Testis (tissue), 3 donors: ENCODE results near the gene CPSF4L. TPM values are rescaled to one million over a fixed set of nuclear protein-coding genes. Genes with fewer than 3 reads are reported as not detected.

Experiments used
- DNase-seq: peaks from one replicate; pipeline ENCODE4 v3.0.0-alpha.2; 2019
- H3K27ac ChIP-seq, 2 donors: fragments of 200-600 bp; sonication (generic); one replicate each; pipeline ENCODE4 v1.5.1; 2019
- H3K27me3 ChIP-seq: fragments of 200-600 bp; sonication (generic); one replicate; pipeline ENCODE4 v1.5.1; 2019
- H3K36me3 ChIP-seq: fragments of 200-600 bp; sonication (generic); one replicate; pipeline ENCODE4 v1.5.1; 2017; ENCODE audit warnings: low read depth; ENCODE audit errors: missing control alignments
- H3K4me1 ChIP-seq: fragments of 200-600 bp; sonication (generic); one replicate; pipeline ENCODE4 v1.5.1; 2019
- H3K4me3 ChIP-seq, 2 donors: fragments of 200-600 bp; sonication (generic); one replicate each; pipeline ENCODE4 v1.5.1; 2017 to 2019
- H3K9me3 ChIP-seq: fragments of 200-600 bp; sonication (generic); one replicate; pipeline ENCODE4 v1.5.1; 2017
- POLR2A ChIP-seq: fragments of 450-650 bp; IDR thresholded peaks from one replicate; pipeline ENCODE4 v1.6.1; 2017; ENCODE audit warnings: antibody characterized with exemption, mild to moderate bottlenecking, moderate library complexity
- WGBS, 2 donors: methylation state at CpG; one replicate each; pipeline ENCODE4 v1.1.5; 2018; 5-methylcytosine and 5-hydroxymethylcytosine counted together
- intact Hi-C: fragments of 100-400 bp; cut with DNase I; formaldehyde crosslinking; loops from one replicate; pipeline ENCODE4 v1.15.1; 2023; ENCODE audit warnings: low total_unique reads
- polyA plus RNA-seq: library from polyadenylated mRNA; stranded (reverse); fragments of 350-450 nt; fragmentation: Illumina TruSeq; extraction: RNeasy Lipid Tissue Mini Kit (QIAGEN cat#74804); gene quantifications from one replicate; pipeline ENCODE4 v1.2.3, GENCODE V29; 2014; ENCODE audit warnings: low read depth, low replicate concordance; ENCODE audit not compliant: insufficient read depth
- total RNA-seq, 2 donors: library from RNA; depleted of rRNA; stranded (reverse); fragments of >200 nt; gene quantifications; one replicate each; pipeline ENCODE4 v1.2.3, GENCODE V29; 2016
- TF ChIP-seq, protein P1 (sequence below), 3 experiments: fragments of 450-650 bp in 2 of 3; fragments of 200-600 bp in 1 of 3; sonication (generic) in 1 of 3; IDR thresholded peaks; one replicate each; pipeline ENCODE4 v1.5.1; 2016 to 2019; ENCODE audit warnings: antibody characterized with exemption in 3 of 3, mild to moderate bottlenecking in 2 of 3, moderate library complexity in 1 of 3

The CPSF4L gene
- total and polyA plus RNA-seq, 3 donors from 2014 or later = 0.79 to 0.94 TPM; not detected in 1

DNA sequence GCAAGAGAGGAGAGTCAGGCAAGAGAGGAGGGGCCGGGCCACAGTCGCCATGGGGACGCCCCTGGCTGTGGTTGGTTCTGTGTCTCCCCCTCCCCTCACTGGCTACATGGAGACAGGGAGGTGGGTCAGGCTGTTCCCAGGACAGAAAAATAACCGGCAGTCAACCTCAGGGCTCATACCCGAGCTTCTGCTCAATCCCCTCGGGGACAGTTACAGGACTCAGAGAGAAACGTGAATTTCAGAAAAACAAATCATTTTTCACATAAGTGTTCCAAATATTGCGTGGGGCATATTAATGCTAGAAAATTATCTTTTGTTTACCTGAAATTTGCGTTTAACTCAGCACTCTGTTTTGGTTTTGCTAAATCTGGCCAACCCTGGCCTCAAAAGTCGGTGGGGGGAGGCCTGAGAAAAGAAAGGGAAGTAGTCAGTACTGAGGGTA lies 22.2 kb upstream of the CPSF4L start:
- peak; percentile 84 for DNase-seq
- TF ChIP-seq, protein P1, sequence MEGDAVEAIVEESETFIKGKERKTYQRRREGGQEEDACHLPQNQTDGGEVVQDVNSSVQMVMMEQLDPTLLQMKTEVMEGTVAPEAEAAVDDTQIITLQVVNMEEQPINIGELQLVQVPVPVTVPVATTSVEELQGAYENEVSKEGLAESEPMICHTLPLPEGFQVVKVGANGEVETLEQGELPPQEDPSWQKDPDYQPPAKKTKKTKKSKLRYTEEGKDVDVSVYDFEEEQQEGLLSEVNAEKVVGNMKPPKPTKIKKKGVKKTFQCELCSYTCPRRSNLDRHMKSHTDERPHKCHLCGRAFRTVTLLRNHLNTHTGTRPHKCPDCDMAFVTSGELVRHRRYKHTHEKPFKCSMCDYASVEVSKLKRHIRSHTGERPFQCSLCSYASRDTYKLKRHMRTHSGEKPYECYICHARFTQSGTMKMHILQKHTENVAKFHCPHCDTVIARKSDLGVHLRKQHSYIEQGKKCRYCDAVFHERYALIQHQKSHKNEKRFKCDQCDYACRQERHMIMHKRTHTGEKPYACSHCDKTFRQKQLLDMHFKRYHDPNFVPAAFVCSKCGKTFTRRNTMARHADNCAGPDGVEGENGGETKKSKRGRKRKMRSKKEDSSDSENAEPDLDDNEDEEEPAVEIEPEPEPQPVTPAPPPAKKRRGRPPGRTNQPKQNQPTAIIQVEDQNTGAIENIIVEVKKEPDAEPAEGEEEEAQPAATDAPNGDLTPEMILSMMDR (IDR thresholded peaks at IDR 0.05) = no peak
- intact Hi-C loops = no loop called here

DNA sequence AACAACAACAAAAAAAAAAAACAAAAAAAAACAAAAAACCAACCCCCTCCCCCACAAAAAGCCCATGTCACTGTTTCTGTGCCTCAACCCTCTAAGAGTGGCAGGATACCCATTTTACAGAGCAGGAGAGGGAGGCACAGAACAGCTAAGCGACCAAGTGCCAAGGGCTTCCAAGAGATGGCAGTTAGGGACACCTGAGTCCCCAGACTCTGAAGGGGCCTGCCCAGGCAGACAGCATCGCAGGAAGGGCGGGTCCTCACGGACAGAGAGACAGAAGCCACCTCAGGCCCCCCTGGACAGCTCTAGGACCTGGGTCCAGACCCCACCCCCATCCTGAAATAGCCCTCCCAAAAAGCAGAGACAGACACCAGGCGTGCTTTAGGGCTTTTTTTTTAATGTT lies 21.6 kb upstream of the CPSF4L start:
- TF ChIP-seq POLR2A = no peak
- TF ChIP-seq, protein P1 (IDR thresholded peaks at IDR 0.05) = no peak
- no peak for DNase-seq
- Histone ChIP-seq H3K27me3 (no peaks in the 10 kb centered on the region), H3K4me3 (no peak overlapping the region), H3K27ac (peak overlapping the region; percentile 79 to 90), H3K36me3 (no peaks in the 10 kb centered on the region), H3K4me1 (peaks cover 80% of the 10 kb centered on the region), H3K9me3 (no peaks in the 10 kb centered on the region)
- intact Hi-C loops = no loop called here
- WGBS, 2 donors = 76 to 86% methylated on average over 5 of the region's 5 CpGs

More for the DNA sequence above, 22.2 kb upstream of the CPSF4L start:
- Histone ChIP-seq H3K27me3 (no peaks in the 10 kb centered on the region), H3K4me3 (no peak overlapping the region), H3K36me3 (no peaks in the 10 kb centered on the region), H3K27ac (peak overlapping the region; percentile 79 to 90), H3K4me1 (peaks cover 80% of the 10 kb centered on the region), H3K9me3 (no peaks in the 10 kb centered on the region)
- 25 to 33% methylated on average over 10 of the region's 10 CpGs for WGBS, 2 donors

DNA sequence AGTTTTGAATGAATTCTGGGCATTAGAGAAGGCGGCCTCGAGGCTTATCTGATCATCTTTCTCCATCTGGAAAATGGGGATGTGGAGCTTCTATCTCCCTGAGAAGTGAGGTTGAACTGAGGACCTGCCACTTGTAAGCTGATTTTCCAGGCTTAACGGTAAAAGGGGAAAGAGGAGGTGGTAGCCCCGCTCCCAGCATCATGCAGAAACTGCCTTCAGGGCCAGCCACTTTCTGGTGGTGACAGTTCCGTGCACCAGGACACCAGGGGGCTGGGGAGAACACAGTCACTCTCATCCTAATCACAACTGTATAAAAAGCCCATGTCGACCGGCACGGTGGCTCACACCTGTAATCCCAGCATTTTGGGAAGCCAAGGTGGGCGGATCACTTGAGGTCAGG lies 20.9 kb upstream of the CPSF4L start:
- Histone ChIP-seq H3K4me1 (peaks cover 80% of the 10 kb centered on the region), H3K4me3 (no peak overlapping the region), H3K36me3 (no peaks in the 10 kb centered on the region), H3K27ac (peak overlapping the region; percentile 79 to 90), H3K9me3 (no peaks in the 10 kb centered on the region), H3K27me3 (no peaks in the 10 kb centered on the region)
- TF ChIP-seq, protein P1 (IDR thresholded peaks at IDR 0.05) = no peak
- no peak for TF ChIP-seq POLR2A
- WGBS, 2 donors = 82 to 90% methylated on average over 9 of the region's 9 CpGs
- DNase-seq = no peak
- intact Hi-C loops = no loop called here

DNA sequence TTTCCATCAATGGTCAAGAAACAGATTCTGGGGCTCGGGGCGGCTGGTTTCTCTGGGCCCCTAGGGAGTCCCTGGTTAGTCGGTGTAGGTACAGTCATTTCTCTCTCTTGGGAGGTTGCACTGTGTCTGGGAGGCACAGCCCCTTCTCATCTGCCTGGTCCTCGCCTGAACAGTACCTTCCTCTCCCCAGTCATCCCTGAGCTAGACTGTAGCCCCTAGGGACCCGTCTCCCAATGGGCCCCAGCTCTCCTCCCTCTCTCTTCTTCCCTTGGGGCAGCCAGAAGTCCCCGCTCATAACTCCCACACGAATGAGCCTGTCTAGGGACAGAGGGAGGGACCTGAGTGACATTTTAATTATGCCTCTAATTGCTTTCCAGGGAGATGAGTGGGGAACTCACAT lies 20.2 kb upstream of the CPSF4L start:
- no peaks in the 10 kb centered on the region for H3K27me3 ChIP-seq
- no peak overlapping the region for H3K4me3 ChIP-seq
- H3K4me1 ChIP-seq = peaks cover 77% of the 10 kb centered on the region
- H3K27ac ChIP-seq = peak overlapping the region in 1 of 2 donors; percentile 4
- H3K9me3 ChIP-seq = no peaks in the 10 kb centered on the region
- intact Hi-C loops = no loop called here
- WGBS, 2 donors = 73 to 79% methylated on average over 7 of the region's 7 CpGs
- H3K36me3 ChIP-seq = no peaks in the 10 kb centered on the region
- no peak for TF ChIP-seq POLR2A
- TF ChIP-seq, protein P1 (IDR thresholded peaks at IDR 0.05) = no peak
- no peak for DNase-seq

DNA sequence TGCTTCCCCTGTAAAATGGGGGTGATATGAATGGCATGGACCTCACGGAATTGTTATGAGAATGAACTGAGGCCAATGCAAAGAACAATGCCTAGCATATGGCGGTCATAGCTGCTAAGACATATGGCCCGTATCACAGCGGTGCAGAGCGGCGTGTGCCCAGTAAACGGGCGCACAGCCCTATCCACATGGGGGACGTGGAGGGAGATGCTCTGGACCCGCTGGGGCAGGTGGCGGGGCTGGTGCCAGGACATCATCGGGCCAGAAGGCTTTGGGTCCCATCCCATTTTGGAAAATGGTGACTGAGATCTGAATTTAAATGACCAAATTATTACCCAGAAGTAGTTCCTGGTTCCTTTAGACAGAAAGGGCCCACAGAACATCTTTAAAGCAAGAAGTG lies 18.5 kb upstream of the CPSF4L start:
- no peak for DNase-seq
- Histone ChIP-seq H3K4me1 (peaks cover 60% of the 10 kb centered on the region), H3K36me3 (no peaks in the 10 kb centered on the region), H3K9me3 (no peaks in the 10 kb centered on the region), H3K27me3 (no peaks in the 10 kb centered on the region), H3K4me3 (no peak overlapping the region), H3K27ac (peak overlapping the region in 1 of 2 donors; percentile 9)
- no peak for TF ChIP-seq POLR2A
- TF ChIP-seq, protein P1 (IDR thresholded peaks at IDR 0.05) = no peak
- WGBS, 2 donors = 96 to 98% methylated on average over 12 of the region's 12 CpGs
- intact Hi-C loops = no loop called here
